OCI-LY1 (cell line): ENCODE measurements around the gene PPP4R3B.

Experiments used
- EZH2 ChIP-seq: fragments of 200-600 bp; sonication (generic), shearing (Covaris generic); IDR thresholded peaks from 2 replicates; pipeline ENCODE4 v1.8.0; 2017; ENCODE audit warnings: borderline replicate concordance, mixed run types, mild to moderate bottlenecking, antibody characterized with exemption, low read length, moderate library complexity, mixed read lengths
- TF ChIP-seq, protein P1 (sequence below): fragments of 200-600 bp; sonication (generic), shearing (Covaris generic); IDR thresholded peaks from 2 replicates; pipeline ENCODE4 v1.5.1; 2017; ENCODE audit warnings: mild to moderate bottlenecking, antibody characterized with exemption, low read length, moderate library complexity, mixed read lengths

DNA sequence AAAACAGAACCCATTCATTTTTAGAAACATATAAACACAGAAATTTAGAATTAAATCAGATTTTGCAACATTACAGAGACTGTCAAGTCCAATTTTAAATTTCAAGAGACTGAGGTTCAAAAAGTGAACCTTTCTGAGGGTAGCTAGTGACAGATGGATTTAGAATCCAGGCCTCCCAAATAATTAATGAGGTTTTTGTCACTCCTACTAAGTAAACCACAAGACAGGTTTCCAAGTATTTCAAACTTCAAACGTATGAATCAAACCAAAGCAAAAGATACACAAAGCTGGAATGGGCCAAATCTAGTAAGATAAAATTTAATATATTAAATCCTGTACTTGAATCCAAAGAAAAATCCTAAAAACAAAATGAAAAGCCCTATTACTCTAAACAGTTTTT, 25.3 kb downstream of the PPP4R3B start:
- TF ChIP-seq, protein P1, sequence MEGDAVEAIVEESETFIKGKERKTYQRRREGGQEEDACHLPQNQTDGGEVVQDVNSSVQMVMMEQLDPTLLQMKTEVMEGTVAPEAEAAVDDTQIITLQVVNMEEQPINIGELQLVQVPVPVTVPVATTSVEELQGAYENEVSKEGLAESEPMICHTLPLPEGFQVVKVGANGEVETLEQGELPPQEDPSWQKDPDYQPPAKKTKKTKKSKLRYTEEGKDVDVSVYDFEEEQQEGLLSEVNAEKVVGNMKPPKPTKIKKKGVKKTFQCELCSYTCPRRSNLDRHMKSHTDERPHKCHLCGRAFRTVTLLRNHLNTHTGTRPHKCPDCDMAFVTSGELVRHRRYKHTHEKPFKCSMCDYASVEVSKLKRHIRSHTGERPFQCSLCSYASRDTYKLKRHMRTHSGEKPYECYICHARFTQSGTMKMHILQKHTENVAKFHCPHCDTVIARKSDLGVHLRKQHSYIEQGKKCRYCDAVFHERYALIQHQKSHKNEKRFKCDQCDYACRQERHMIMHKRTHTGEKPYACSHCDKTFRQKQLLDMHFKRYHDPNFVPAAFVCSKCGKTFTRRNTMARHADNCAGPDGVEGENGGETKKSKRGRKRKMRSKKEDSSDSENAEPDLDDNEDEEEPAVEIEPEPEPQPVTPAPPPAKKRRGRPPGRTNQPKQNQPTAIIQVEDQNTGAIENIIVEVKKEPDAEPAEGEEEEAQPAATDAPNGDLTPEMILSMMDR: no peak
- TF ChIP-seq EZH2: no peak
